ENCODE results near the gene WNK2.

The WNK2 gene

GRCh38 chr9:93159601-93160471 is 24.1 kb upstream of the WNK2 start:
- in situ Hi-C loops (cut with MboI; ENCODE audit: low pct_unique_long_range_greater_than_20kb, low sequenced_read_pairs), result loop anchor here (10.0 kb wide), 1 partner anchor 145 kb away; no protein-coding TSS in a partner anchor

DNA sequence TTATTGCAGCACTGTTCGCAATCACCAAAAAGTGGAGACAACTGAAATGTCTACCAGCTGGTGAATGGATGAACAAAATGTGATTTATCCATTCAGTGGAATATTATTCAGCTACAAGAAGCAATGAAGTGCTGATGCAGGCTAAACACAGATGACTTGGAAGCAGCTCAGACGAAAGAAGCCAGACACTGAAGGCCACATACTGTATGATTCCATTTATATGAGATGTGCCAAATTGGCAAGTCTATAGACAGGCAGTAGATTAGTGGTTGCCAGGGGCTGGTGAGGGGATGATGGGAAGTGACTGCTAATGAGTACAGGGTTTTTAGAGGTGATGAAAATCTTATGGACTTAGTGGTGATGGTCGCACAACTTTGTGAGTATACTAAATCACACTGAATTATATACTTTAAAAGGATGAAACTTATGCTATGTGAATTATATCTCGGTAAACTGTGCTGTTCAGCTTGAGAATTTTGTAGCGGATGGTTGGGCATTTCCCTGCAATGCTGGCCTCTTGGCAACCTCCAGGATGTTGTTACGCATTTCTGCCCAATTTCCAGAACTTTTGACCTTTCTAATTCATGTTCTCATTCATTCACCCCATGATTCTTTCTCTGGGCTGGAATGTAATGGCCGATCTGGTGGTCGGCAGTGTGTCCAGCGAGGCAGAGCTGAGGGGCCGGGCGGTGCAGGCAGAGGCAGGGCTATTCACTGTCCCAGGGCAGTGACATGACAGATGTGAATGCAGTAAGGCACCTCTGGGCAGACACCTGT is 22.0 kb upstream of the WNK2 start:
- no peak for DNase-seq
- in situ Hi-C loops (cut with MboI; ENCODE audit: low pct_unique_long_range_greater_than_20kb, low sequenced_read_pairs), result loop anchor here (10.0 kb wide), 1 partner anchor 143 kb away; no protein-coding TSS in a partner anchor

More at GRCh38 chr9:93159601-93160471, 24.1 kb upstream of the WNK2 start:
- DNase-seq, result peak; percentile 80

DNA sequence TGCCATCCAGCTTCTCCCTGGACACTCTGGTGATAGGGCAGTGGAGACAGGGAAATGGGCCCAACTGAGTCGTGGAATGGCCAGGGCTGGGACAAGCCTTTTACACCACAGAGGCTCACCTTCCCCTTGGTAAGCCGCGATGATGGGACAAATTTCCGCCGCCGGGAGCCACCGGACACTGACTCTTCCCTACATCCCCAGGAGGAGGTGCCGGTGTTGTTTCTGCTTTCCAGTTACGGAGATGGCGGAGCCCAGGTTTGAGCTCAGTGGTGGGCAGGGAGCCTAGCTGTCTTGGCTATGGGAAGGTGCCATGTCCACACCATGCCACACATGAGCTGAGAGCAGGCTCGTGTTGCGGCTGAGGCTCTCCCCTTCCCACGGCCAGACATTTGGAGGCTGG is 19.9 kb upstream of the WNK2 start:
- in situ Hi-C loops (cut with MboI; ENCODE audit: low pct_unique_long_range_greater_than_20kb, low sequenced_read_pairs), result loop anchor here (10.0 kb wide), 1 partner anchor 141 kb away; no protein-coding TSS in a partner anchor
- DNase-seq, result no peak

GRCh38 chr9:93166699-93167098 is 17.2 kb upstream of the WNK2 start:
- DNase-seq, result no peak
- in situ Hi-C loops (cut with MboI; ENCODE audit: low pct_unique_long_range_greater_than_20kb, low sequenced_read_pairs), result loop anchor here (10.0 kb wide), 1 partner anchor 138 kb away; no protein-coding TSS in a partner anchor

GRCh38 chr9:93167185-93167584 is 16.8 kb upstream of the WNK2 start:
- no peak for DNase-seq
- in situ Hi-C loops (cut with MboI; ENCODE audit: low pct_unique_long_range_greater_than_20kb, low sequenced_read_pairs), result loop anchor here (10.0 kb wide), 1 partner anchor 138 kb away; no protein-coding TSS in a partner anchor

- in situ Hi-C loops (cut with MboI; ENCODE audit: low pct_unique_long_range_greater_than_20kb, low sequenced_read_pairs), result loop anchor here (10.0 kb wide), 1 partner anchor 137 kb away; no protein-coding TSS in a partner anchor
- no peak for DNase-seq
Measured at GRCh38 chr9:93167838-93168237, 16.1 kb upstream of the WNK2 start.

DNA sequence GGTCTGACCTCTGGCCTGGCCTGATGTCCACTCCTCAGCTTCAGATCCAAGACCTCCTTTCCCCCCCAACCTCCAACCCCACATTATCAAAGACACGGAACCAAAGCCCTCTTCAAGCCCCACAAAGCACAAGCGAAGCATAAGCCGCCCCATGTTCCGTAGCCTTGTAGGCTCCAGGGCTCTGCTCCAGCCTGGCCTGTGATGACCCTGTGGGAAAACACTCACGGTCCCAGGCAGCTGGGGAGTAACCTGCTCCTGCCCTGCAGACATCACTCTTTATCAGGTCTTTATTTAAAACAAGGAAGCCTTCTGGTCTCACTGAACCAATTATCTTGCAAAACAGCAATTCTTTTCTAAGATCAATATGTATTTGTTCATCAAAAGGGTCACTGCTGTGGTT is 15.4 kb upstream of the WNK2 start:
- no peak for DNase-seq
- in situ Hi-C loops (cut with MboI; ENCODE audit: low pct_unique_long_range_greater_than_20kb, low sequenced_read_pairs), result loop anchor here (10.0 kb wide), 1 partner anchor 136 kb away; no protein-coding TSS in a partner anchor

DNA sequence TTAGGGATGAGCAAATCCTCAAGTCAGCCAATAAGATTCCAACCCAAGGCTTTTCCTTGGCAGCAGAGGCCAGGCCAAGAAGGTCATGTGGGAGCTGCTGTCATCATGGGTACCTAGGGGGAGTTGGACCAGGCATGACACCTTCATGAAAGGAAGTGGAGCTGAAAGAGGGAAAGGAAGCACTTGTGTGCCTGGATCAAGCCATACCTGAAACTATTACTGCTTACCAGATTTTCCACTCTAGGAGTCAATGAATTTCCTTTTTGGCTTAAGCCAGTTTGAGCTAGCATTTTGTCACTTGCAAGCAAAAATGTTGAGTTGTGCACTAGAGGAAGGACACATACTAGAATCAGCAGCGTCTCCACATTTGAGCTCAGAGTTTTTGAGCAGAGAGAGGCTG is 14.5 kb upstream of the WNK2 start:
- no peak for DNase-seq
- in situ Hi-C loops (cut with MboI; ENCODE audit: low pct_unique_long_range_greater_than_20kb, low sequenced_read_pairs), result loop anchor here (10.0 kb wide), 1 partner anchor 135 kb away; no protein-coding TSS in a partner anchor

GRCh38 chr9:93170571-93170970 is 13.4 kb upstream of the WNK2 start:
- in situ Hi-C loops (cut with MboI; ENCODE audit: low pct_unique_long_range_greater_than_20kb, low sequenced_read_pairs), result no loop called here
- no peak for DNase-seq

DNA sequence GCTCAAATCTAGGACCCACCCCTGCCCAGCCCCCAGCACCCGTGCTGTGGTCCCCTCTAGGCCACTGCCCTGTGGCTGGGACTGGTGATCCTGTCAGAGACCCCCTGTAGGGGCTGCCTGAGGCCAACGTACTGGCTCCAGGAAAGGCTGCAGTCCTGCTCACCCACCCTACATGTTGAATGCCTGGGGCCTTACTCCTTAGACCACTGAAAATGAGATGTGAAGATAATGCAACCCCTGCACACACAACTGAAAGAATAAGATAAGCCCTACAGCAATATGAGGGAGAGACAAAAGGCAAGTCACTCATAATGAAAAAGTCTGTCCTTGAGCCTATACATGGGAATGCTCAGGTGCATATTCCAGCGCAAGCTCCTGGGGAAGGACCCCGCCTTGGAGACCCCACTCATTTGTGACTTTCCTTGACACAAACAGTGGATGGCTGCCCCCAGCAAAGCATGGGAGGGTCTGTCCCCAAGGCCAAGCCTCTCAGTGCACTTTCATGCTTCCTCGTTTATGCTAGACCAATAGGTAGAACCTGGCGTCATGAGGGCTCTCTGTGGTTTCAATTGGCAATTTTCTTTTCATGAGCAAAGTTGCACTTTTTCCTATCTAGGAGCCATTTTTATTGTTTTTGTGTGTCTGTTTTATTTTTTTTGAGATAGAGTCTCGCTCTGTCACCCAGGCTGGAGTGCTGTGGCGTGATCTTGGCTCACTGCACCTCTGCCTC is 12.5 kb upstream of the WNK2 start:
- no peak for DNase-seq
- in situ Hi-C loops (cut with MboI; ENCODE audit: low pct_unique_long_range_greater_than_20kb, low sequenced_read_pairs), result no loop called here

GRCh38 chr9:93172666-93173364 is 11.1 kb upstream of the WNK2 start:
- in situ Hi-C loops (cut with MboI; ENCODE audit: low pct_unique_long_range_greater_than_20kb, low sequenced_read_pairs), result no loop called here
- no peak for DNase-seq

- DNase-seq, result no peak
- in situ Hi-C loops (cut with MboI; ENCODE audit: low pct_unique_long_range_greater_than_20kb, low sequenced_read_pairs), result no loop called here
Measured at GRCh38 chr9:93173365-93174051, 10.4 kb upstream of the WNK2 start.

- no peak for DNase-seq
- in situ Hi-C loops (cut with MboI; ENCODE audit: low pct_unique_long_range_greater_than_20kb, low sequenced_read_pairs), result no loop called here
Measured at GRCh38 chr9:93174976-93175375, 9.0 kb upstream of the WNK2 start.

- no peak for DNase-seq
- in situ Hi-C loops (cut with MboI; ENCODE audit: low pct_unique_long_range_greater_than_20kb, low sequenced_read_pairs), result no loop called here
Measured at GRCh38 chr9:93177676-93178075, 6.3 kb upstream of the WNK2 start.

GRCh38 chr9:93178851-93179786 is 4.8 kb upstream of the WNK2 start:
- no peak for DNase-seq
- in situ Hi-C loops (cut with MboI; ENCODE audit: low pct_unique_long_range_greater_than_20kb, low sequenced_read_pairs), result no loop called here

DNA sequence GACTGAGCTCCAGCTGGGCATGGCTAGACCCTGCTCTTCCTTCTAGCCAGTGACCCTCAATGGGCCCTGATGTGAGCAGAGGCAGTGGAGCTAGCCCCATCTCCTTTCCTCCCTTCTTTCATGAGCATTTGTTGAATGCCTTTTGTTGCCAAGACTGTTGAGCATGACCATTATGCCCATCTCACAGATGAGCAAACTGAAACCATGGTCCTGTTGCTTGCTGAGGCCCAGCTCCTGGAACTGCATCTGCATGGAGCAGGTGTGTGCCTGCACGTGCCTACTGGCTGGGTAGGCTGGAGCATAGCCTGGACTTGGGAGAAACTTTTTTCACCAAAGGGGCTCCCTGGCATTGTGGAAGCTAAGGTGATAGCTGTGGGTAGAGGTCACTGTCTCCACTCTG is 3.0 kb upstream of the WNK2 start:
- in situ Hi-C loops (cut with MboI; ENCODE audit: low pct_unique_long_range_greater_than_20kb, low sequenced_read_pairs), result no loop called here
- DNase-seq, result no peak
